SK-N-MC (cell line): Measurements from ENCODE around the gene GLI1.

ENCODE experiments used
- EZH2 ChIP-seq: fragments of 200-600 bp; sonication (generic); IDR thresholded peaks from one replicate; pipeline ENCODE4 v1.6.1; 2017; ENCODE audit warnings: antibody characterized with exemption
- POLR2AphosphoS5 ChIP-seq: IDR thresholded peaks from 2 replicates; pipeline ENCODE4 v1.6.1; 2012; ENCODE audit warnings: mild to moderate bottlenecking, low read depth, low read length, borderline replicate concordance

DNA sequence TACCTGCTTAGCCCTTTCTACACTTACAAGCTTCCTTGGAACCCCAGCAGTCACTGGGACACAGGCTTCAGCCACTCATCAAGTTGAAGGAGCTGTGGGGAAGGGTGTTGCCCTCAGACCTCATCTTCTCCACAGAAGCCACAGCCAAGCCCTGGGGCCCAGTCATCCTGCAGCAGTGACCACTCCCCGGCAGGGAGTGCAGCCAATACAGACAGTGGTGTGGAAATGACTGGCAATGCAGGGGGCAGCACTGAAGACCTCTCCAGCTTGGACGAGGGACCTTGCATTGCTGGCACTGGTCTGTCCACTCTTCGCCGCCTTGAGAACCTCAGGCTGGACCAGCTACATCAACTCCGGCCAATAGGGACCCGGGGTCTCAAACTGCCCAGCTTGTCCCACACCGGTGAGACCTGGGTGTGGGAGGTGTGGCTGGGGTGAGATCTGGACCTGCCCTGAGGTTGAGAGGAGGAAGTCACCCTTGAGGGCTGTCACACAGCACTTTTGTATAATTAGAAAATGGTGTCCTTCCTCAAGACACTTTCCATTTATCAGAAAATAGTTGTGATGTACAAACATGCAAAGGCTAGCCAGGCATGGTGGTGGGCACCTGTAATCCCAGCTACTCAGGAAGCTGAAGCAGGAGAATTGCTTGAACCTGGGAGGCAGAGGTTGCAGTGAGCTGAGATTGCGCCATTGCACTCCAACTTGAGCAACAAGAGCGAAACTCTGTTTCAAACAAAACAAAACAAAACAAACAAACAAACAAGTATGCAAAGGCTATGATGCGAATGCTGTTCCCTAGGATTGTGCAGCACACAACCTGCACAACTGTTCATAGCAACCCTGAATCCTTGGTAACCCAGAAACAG, 9.9 kb downstream of the GLI1 start:
- TF ChIP-seq POLR2AphosphoS5 (no peak), EZH2 (no peak)
